Gastrocnemius medialis (tissue), 4 donors: ENCODE measurements around the gene LEF1. TPM values are rescaled to one million over a fixed set of nuclear protein-coding genes. Genes with fewer than 3 reads are reported as not detected.

Experiments
- ATAC-seq, 2 donors: fragments of 150-250 bp; one replicate each; pipeline ENCODE4 v1.9.1; 2016
- DNase-seq, 2 donors: peaks; one replicate each; pipeline ENCODE4 v3.0.0-alpha.2; 2019
- H3K27ac ChIP-seq, 4 donors: fragments of 200-600 bp; sonication (generic); 1 replicate in 1 of 4; 2 replicates in 3 of 4; pipeline ENCODE4 v1.5.1; 2016 to 2018; ENCODE audit warnings: mild to moderate bottlenecking in 2 of 4, moderate library complexity in 1 of 4
- H3K27me3 ChIP-seq, 3 donors: fragments of 200-600 bp; sonication (generic) in 2 of 3; 1 replicate in 1 of 3; 2 replicates in 2 of 3; pipeline versions ENCODE4 v1.5.1 to v1.6.0; 2016 to 2019; ENCODE audit warnings: mild to moderate bottlenecking in 1 of 3, moderate library complexity in 1 of 3
- H3K36me3 ChIP-seq, 2 donors: fragments of 200-600 bp; sonication (generic) in 1 of 2; one replicate each; pipeline ENCODE4 v1.5.1; 2017 to 2018
- H3K4me1 ChIP-seq, 2 donors: fragments of 200-600 bp; sonication (generic) in 1 of 2; one replicate each; pipeline ENCODE4 v1.5.1; 2016 to 2017; ENCODE audit warnings: mild to moderate bottlenecking in 2 of 2
- H3K4me3 ChIP-seq, 4 donors: fragments of 200-600 bp; sonication (generic) in 3 of 4; 1 replicate in 1 of 4; 2 replicates in 3 of 4; pipeline ENCODE4 v1.5.1; 2016 to 2019; ENCODE audit warnings: mild to moderate bottlenecking in 2 of 4
- H3K9me3 ChIP-seq, 3 donors: fragments of 200-600 bp; sonication (generic) in 2 of 3; 1 replicate in 1 of 3; 2 replicates in 2 of 3; pipeline ENCODE4 v1.5.1; 2016 to 2019
- POLR2A ChIP-seq, 2 donors: fragments of 450-650 bp; IDR thresholded peaks; one replicate each; pipeline ENCODE4 v1.6.1; 2017; ENCODE audit warnings: antibody characterized with exemption in 2 of 2, mild to moderate bottlenecking in 2 of 2, moderate library complexity in 2 of 2
- in situ Hi-C, 4 donors: fragments of 200-750 bp; cut with MboI; loops; one replicate each; pipeline versions ENCODE4 v1.15.0 to v1.8.0; 2017; ENCODE audit warnings: low sequenced_read_pairs in 4 of 4
- intact Hi-C: fragments of 100-400 bp; cut with DNase I; formaldehyde crosslinking; loops from one replicate; pipeline ENCODE4 v1.15.1; 2023; ENCODE audit warnings: low total_unique reads
- total RNA-seq, 4 donors: library from RNA; depleted of rRNA; stranded (reverse); fragments of >200 nt; gene quantifications; one replicate each; pipeline versions ENCODE4 v1.1.0 to v1.2.3, GENCODE V29; 2016
- TF ChIP-seq, protein P1 (sequence below), 5 experiments: fragments of 450-650 bp in 3 of 5; fragments of 200-600 bp in 2 of 5; sonication (generic) in 2 of 5; IDR thresholded peaks in 4 of 5; conservative IDR thresholded peaks in 1 of 5; 1 replicate in 4 of 5; 2 replicates in 1 of 5; pipeline ENCODE4 v1.5.1; 2016 to 2019; ENCODE audit warnings: antibody characterized with exemption in 5 of 5, mild to moderate bottlenecking in 3 of 5, moderate library complexity in 3 of 5

LEF1 gene
- total RNA-seq, 4 donors from 2014 or later = 0.33 TPM; not detected in 3

DNA sequence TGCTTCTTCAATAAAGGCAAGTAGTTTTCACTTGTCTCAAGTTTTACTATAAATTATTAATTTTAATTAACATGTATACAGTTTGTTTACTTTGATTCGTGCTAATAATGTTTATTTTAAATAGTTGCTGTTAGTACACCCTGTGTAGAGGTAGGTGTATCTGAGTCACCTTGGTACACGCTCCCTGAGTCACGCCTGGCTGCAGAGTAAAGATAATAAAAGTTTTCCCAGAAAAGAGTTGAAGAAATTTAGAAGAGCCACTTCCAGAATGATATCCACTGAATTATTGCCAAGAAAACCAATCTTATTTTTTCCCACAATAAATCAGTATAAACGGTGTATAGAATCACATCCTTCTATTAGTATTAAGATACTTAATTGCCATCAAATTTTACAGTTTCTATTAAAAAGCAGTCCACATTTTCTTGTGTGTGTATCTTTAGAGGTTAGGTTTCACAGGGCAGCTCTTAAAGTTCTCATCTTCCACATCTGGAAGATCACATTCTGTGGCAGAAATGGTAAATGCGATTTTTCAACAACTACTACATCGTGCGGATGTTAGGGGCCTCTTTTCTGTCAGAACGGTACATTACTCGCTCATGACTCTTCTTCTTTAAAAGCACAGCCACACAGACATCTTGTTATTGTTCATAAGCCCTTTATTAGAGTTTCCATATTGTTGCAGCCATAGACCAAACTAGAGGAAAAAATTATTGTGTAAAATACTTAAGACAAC, 123.6 kb downstream of the LEF1 start:
- Histone ChIP-seq H3K36me3 (no peaks in the 10 kb centered on the region), H3K4me1 (peaks cover 9 to 13% of the 10 kb centered on the region in 2 donors), H3K4me3 (no peak overlapping the region), H3K27me3 (no peaks in the 10 kb centered on the region), H3K27ac (no peak overlapping the region), H3K9me3 (no peaks in the 10 kb centered on the region)
- no peak for DNase-seq
- in situ Hi-C loops = no loop called here
- intact Hi-C loops = no loop called here
- no peak for TF ChIP-seq POLR2A (IDR thresholded peaks at IDR 0.05)
- TF ChIP-seq, protein P1, sequence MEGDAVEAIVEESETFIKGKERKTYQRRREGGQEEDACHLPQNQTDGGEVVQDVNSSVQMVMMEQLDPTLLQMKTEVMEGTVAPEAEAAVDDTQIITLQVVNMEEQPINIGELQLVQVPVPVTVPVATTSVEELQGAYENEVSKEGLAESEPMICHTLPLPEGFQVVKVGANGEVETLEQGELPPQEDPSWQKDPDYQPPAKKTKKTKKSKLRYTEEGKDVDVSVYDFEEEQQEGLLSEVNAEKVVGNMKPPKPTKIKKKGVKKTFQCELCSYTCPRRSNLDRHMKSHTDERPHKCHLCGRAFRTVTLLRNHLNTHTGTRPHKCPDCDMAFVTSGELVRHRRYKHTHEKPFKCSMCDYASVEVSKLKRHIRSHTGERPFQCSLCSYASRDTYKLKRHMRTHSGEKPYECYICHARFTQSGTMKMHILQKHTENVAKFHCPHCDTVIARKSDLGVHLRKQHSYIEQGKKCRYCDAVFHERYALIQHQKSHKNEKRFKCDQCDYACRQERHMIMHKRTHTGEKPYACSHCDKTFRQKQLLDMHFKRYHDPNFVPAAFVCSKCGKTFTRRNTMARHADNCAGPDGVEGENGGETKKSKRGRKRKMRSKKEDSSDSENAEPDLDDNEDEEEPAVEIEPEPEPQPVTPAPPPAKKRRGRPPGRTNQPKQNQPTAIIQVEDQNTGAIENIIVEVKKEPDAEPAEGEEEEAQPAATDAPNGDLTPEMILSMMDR (IDR thresholded peaks at IDR 0.05 in 4 of 5, conservative IDR thresholded peaks at IDR 0.05 in 1 of 5) = no peak
- no peak for ATAC-seq

DNA sequence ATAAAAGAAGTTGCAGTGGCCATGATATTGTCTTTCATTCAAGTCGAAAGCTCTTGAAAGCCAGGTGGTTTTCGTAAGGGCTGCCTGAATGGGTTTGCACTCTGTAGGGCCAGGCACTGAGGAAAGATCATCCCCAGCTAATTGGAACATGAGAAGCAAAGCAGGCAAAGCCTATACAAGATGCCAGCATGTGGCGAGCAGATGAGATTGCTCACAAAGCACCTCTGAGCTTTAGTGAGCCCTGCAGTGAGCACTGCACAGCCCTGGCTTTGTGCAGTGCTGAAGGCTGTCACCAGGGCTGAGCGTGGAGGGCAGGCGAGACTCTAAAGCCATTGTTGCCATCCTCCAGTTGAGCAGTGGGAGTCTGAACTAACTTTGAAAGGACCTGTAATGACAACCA, 125.2 kb downstream of the LEF1 start:
- DNase-seq (no peak), ATAC-seq (no peak)
- no peak overlapping the region for H3K27ac ChIP-seq
- in situ Hi-C loops = no loop called here
- H3K4me3 ChIP-seq = no peak overlapping the region
- H3K4me1 ChIP-seq = peaks cover 9 to 13% of the 10 kb centered on the region in 2 donors
- no peaks in the 10 kb centered on the region for H3K27me3 ChIP-seq
- intact Hi-C loops = no loop called here
- TF ChIP-seq POLR2A (IDR thresholded peaks at IDR 0.05) = no peak
- TF ChIP-seq, protein P1 (IDR thresholded peaks at IDR 0.05 in 4 of 5, conservative IDR thresholded peaks at IDR 0.05 in 1 of 5) = no peak
- H3K9me3 ChIP-seq = no peaks in the 10 kb centered on the region
- H3K36me3 ChIP-seq = no peaks in the 10 kb centered on the region

DNA sequence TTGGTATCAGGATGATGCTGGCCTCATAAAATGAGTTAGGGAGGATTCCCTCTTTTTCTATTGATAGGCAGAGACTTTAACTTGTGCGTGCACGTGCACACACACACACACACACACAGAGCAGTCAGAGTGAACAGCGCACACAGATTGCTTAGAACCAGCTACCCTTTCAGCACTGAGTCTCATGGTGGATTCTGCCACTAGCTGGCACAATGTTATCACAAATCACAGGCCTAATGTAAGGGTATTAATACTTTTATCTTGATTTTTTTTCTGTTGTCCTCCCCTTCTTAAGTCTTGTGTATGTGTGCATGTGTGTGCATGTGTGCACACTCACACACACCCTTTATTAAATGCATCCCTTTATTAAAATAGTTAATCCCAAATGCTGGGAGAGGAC, 125.8 kb downstream of the LEF1 start:
- intact Hi-C loops = no loop called here
- no peaks in the 10 kb centered on the region for H3K9me3 ChIP-seq
- H3K4me1 ChIP-seq = peaks cover 9 to 13% of the 10 kb centered on the region in 2 donors
- TF ChIP-seq, protein P1 (IDR thresholded peaks at IDR 0.05 in 4 of 5, conservative IDR thresholded peaks at IDR 0.05 in 1 of 5) = no peak
- TF ChIP-seq POLR2A (IDR thresholded peaks at IDR 0.05) = no peak
- DNase-seq (no peak), ATAC-seq (no peak)
- no peaks in the 10 kb centered on the region for H3K36me3 ChIP-seq
- no peak overlapping the region for H3K27ac ChIP-seq
- in situ Hi-C loops = no loop called here
- no peaks in the 10 kb centered on the region for H3K27me3 ChIP-seq
- no peak overlapping the region for H3K4me3 ChIP-seq

DNA sequence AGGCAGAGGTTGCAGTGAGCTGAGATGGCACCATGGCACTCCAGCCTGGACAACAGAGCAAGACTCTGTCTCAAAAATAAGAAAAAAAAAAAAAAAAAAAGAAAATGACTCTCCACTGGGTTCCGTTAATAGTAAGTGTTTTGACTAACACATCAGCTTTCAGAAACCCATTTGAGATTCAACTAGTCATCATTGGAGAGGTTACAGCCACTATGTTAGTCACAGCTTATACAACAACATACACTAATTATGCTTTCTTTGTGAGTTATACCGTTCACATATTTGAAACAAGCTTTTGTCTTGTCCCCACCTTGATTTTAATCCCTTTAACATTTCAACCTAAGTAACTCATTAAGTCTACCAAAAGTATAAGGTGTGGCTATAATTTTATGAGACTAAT, 130.8 kb downstream of the LEF1 start:
- no peak overlapping the region for H3K4me3 ChIP-seq

More for the DNA sequence above, 130.8 kb downstream of the LEF1 start:
- H3K36me3 ChIP-seq = peaks cover 2 to 28% of the 10 kb centered on the region in 2 donors
- H3K4me1 ChIP-seq = no peaks in the 10 kb centered on the region
- H3K27me3 ChIP-seq = no peaks in the 10 kb centered on the region
- H3K27ac ChIP-seq = no peak overlapping the region
- no peak for DNase-seq
- no peaks in the 10 kb centered on the region for H3K9me3 ChIP-seq
- TF ChIP-seq POLR2A (IDR thresholded peaks at IDR 0.05) = no peak
- TF ChIP-seq, protein P1 (IDR thresholded peaks at IDR 0.05 in 4 of 5, conservative IDR thresholded peaks at IDR 0.05 in 1 of 5) = no peak
- in situ Hi-C loops (no loop called here), intact Hi-C loops (no loop called here)
- no peak for ATAC-seq
